HT-29 (cell line): ENCODE results near the gene TTLL6. TPM values are rescaled to one million over a fixed set of nuclear protein-coding genes. Genes with fewer than 3 reads are reported as not detected.

Source experiments
- DNase-seq: peaks from one replicate; pipeline ENCODE4 v3.0.0-alpha.2; 2015; ENCODE audit warnings: low spot score
- total RNA-seq: library from RNA; depleted of rRNA; stranded (reverse); fragments of >200 nt; shearing (Covaris generic); gene quantifications from 2 replicates; pipeline ENCODE4 v1.2.3, GENCODE V29; 2014

The TTLL6 gene
- total RNA-seq, 1 experiment from 2014 or later: 0.36 TPM

DNA sequence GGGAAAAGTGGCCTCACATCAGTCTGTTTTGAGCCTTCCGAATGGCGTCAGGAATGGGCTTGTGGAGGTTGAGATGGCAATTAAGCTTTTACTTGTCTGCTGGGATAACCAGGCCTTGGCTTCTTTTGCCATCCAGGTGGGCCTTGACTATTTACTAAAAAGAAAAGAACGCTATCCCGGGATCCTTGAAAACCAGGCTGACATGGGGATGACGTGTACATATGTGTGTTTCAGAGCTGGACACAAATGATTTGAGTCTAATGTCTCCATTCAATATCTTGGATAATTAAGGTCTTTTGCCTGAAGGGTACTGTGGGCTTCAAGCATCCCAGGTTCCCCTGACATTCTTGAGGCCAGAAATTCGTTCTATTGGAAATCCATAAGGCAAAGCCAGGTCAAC lies 55.9 kb downstream of the TTLL6 start:
- DNase-seq: no peak

DNA sequence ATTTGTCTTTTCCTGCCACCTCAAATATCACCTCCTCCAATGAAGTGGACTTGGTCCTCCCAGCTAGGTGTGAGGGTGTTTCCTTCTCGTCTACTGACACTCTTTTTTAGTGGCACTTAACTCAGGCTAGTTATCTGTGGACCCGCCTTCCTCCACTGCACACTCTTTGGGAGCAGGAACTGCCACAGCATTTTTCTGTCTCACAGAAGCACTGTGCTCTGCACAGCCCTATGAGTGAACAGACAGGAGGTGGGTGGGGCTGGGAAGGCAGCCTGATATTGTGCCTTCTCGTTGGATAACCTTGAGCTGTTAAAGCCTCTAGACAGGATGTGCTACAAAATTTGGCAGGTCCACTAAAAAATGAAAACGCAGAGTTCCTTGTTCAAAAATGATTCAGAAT lies 56.6 kb downstream of the TTLL6 start:
- DNase-seq: no peak

DNA sequence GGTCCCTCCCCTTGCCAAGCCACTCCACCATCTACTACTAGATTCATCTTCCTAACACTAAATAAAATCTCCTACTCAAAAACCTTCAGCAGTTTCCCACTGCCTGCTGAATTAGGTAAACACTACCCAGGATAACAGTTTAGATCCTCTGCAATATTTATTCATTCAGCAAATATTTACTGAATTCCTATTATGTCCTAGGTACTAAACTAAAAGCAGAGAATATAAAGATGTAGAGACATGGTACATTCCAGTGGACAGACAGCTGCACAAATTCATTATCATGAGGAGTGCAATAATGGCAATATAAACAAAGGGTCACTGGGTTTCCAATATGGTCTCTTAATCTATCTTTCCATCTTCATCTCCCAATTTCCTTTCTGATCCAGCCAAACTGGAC lies 57.7 kb downstream of the TTLL6 start:
- no peak for DNase-seq

DNA sequence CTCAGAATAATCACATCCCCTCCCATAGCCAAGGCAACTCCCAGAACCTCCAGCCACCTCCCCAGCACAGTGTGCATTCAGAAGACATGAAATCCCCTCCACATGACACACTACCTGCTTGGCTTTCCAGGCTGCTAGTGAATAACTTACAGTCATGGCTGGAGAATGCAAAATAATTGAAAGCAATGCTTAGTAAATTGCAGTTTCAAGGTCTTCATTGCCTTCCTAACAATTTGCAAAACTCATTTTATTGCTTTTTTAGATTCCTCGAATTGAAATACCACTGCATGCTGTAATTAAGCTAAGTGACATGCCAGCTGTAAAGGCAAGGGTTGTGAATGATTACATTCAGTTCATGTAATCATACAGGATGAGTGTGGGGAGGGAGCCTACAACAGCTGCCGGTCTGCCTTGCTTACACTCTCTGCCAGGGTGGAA lies 59.5 kb downstream of the TTLL6 start:
- no peak for DNase-seq

DNA sequence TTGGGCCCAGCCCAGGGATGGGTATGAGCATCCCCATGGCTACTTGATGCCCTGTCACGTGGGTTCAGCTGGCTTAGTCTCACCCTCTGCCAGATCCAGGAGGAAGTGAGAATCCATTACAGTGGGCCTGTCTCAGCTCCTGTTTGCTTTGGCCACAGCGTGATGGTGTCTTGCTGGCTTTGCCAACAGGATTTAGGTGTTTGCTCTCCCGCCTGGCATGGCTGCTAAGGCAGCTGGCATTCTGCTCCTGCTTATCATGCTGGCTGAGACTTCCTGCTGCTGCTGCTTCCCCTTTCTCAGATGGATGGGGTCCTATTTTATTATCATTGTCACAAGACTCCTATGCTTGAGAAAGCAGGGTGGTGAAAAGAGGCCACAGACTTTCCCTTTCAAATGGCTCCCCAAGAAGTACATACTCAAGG lies 60.2 kb downstream of the TTLL6 start:
- DNase-seq: no peak

DNA sequence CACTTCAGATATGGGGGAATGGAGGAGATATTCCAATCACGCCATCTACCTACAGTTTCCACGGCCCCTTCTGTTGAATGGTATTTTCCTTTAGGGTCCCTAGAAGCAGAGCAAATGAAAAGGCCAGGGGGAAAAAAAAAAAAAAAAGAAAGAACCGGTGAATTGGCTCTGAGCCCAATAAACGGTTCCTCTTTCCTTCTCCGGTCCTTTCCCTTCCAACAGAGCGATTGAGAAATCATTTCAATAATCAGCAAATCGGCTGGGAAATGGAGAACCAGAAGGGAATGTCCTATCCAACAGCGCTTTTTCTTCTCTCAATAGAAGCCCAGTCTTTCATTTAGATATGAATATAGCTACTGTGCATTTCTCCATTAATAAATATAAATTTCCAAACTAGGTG lies 61.7 kb downstream of the TTLL6 start:
- DNase-seq: no peak

DNA sequence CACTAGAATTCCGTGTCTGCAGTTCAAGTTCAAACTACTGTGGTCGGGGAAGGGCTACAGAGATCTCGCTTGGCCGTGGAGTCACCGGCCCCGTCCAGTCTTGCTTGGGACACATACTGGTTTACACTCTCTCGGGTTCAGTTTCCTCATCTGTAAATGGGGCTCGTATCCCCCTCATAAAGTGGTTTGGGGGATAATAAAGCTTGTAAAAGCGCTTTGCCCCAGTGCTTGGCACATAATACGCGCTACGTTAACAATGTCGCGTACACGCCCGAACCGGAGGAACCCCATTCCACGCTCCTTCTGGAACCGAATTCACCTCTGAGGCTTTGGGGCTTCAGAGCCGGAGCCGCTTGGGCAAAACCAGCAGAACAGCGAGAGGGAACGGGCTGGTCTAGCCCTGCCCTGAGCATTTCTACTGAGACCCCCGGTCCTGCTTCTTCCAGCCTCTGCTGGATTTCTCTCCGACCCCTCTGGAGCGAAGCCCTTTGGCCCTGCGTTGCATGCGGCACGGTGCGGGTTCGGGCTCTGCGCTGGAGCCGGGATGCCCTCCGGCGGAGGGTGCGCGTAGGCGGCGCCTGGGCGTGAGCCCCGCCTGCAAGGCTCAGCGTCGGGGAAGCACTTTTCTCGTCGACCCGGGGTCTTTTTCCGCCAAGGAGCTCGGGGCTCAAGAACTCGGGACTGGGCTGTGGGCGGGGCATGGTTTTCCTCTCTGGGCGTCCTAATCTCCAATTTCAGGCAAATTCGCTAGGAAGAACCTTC lies 62.3 kb downstream of the TTLL6 start:
- no peak for DNase-seq

DNA sequence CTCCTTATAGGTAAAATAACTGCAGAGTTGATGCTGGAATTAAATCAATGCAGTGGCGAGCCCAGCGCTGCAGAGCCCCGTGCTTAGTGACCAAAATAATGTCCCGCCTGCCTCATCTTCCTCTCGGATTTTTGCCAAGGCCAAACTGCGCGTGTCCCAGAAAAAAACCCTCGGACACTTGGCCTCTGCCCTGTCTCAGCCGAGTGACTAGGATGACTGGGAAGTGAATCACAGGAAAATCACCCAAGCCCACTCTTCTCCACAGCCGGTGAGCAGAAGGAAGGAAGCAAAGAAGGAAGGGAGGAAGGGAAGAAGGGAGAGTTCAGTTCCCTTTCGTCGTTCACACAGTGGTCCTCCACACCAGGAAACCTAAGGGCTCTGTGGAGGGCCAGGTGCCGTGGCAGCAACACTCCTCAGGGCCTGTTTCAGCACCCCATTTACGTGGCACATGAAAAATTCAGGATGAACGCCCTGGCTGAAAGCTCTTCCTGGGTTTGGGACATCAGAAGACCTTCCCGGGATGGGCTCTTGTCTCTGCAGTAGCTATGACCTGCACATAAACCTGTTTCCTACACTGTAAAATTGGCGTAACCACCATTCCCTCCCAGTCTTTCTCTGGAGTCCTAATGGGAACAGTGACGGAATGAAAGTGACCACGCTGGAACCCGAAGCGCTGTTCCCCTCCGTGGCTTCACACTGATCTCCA lies 63.1 kb downstream of the TTLL6 start:
- DNase-seq: no peak

DNA sequence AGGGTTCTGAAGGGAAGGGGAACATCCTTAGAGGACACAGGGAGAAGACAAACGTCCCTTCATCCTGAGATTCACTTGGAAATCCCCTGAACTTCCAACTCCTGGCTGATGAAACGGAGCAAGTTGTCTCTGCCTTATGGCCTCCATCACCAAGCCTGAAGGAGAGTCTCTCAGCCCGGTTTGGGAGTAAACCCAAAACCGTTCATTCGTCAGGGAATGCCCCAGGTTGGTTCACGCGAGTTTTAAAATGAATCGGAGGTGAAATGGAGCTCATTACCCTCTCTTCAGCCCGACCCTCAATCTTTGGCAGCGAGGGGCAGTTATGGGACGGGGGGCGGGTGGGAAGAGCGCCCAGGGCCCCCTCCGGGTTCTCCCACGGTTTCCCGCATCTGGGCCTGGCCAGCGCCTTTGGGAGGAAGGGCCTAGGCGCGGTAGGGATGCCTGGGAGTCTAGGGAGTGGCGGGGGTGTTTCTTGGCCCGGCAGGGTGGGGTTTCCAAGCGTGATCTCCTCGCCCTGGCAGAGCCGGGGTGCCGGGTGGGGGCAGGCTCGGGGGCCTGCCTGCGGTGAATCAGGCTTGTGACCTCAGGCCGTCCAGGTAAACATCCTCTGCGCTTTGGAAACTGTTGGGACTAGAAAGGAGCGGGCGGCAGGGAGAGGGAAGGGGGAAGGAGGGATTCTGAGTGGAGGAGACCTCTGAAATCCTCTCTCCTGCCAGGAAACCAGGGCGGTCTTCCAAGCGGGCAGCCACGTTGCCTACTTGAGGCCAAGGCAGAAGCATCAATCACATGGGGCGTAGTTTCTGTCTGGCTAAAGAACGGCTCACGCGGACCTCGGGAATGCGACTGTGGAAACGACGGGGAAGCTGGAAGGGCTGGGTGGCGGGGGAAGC lies 64.4 kb downstream of the TTLL6 start:
- DNase-seq: no peak

DNA sequence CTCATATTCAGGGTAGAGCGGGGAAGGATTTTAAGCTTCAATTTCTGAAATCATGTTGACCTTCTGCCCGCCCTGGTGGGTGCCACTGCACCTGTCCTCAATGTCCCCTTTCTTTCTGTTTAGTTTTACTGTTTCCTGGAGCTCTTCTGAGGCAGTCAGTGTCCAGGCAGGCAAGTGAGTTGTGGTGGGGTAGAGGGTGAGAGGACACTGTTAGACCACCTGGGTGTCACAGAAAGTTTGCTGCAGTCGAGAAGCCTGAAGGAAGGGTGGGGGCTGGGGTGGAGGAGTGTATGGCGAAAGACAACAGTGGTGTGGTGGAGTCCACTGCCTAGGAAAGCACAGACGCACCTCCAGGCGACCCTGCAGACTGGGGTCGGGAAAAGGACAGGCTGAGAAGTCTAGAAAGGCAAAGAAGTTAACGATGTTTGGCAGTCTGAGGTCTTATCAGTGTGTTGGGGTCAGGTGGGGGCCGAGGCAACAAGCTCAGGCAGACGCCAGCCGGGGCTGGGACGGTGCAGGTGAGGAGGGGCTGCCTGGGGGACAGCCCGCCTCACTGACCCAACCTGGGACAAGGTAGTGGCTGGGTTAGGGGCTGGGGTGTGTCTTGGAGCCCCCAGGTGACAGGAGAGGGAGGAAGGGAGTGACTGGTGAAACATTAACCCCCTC lies 65.2 kb downstream of the TTLL6 start:
- no peak for DNase-seq

DNA sequence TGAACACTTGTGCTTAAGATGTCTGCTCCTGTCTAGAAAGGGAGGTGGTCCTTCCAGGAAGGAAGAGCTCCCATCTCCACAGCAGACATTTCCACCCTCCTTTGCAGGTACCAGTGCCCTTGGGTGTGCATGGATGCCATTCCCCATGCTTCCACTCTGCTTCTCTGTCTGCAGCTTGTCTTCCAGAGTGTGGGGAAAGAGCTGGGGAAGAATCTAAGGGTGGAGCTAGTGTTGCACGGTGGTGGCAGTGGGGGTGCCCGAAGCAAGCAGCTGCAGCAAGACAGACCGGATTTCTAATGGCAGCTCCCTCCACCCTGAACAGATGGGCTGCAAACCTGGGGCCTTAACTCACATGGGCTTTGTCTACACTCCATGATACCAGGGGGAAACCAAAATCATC lies 65.9 kb downstream of the TTLL6 start:
- DNase-seq: peak; percentile 46

DNA sequence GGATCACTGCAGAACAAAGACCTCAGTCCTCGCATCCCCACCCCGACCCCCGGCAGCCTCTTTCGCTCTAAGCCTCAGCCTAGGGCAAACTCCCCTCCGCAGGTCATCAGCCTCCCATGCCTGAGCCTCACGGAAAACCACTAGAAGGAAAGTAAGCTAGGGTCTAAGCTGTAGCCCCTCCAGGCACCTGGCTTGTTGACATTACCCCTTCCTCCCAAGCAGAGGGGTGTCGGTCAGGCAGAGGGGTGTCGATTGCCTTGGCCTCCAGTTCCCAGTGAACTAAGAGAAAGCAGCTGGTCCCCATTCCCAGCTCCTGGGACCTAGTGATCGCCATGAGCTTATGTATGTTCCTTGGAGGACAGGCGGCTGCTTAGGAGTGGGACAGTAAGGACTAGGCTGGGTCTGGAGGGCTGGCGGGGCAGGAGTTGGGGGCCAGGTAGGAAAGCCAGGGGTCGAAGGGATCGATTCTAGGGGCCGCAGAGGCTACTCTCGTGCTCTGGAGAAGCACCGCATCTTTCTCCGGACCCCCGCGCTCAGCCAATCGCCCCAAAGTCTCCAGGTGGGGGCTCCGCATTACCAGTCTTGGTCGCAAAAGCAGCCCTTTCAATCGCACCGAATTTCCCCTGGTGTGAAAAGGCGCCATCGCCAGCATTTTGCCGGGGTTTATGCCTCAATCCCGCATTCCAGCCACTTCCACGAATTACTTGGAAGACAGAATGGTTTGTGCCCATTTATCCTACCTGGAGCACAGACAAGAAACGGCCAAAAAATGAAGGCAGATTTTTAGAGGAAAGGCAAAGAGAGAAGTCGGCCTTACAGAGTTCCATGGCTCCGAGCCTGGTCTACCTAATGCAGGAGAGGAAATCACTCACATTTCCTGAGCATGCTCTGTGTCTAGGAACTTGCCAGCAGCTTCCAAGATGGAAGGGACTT lies 67.1 kb downstream of the TTLL6 start:
- DNase-seq: no peak

DNA sequence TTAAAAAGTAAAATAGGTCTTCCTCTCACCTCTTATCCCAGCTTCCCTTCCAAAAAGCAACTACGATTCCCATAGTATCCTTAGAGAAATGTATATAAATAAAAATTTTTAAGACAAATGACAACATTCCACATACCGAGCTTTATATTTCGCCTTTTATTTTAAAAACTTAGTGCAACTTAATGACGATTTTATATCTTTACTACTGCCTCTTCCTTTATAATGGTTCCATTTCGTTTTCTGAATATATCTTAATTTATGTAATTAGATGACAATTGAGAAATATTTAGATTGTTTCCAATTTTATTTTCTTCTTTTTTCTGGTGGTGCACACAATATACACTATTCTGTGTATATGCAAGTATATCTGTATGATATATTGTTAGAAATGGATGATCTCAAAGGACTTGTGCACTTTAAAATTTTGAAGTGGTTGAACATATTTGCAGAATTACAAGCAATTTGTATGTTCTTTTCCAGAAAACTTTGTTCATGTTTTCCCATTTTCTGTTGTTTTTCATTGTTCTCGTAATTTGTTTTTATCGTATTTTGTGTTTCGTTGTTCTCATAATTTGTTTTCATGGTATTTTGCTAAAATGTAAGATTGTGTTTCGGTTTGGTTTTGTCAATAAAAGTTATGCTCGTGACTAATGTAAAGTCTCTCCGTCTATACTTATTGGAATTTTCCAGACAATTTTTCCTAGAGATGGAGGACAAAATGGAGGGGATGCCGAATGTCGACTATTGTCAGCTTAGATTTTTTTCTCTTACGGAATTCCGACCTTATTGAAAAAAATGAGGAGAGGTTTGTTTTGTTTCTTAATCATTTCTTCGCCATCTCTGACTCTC lies 68.1 kb downstream of the TTLL6 start:
- no peak for DNase-seq

DNA sequence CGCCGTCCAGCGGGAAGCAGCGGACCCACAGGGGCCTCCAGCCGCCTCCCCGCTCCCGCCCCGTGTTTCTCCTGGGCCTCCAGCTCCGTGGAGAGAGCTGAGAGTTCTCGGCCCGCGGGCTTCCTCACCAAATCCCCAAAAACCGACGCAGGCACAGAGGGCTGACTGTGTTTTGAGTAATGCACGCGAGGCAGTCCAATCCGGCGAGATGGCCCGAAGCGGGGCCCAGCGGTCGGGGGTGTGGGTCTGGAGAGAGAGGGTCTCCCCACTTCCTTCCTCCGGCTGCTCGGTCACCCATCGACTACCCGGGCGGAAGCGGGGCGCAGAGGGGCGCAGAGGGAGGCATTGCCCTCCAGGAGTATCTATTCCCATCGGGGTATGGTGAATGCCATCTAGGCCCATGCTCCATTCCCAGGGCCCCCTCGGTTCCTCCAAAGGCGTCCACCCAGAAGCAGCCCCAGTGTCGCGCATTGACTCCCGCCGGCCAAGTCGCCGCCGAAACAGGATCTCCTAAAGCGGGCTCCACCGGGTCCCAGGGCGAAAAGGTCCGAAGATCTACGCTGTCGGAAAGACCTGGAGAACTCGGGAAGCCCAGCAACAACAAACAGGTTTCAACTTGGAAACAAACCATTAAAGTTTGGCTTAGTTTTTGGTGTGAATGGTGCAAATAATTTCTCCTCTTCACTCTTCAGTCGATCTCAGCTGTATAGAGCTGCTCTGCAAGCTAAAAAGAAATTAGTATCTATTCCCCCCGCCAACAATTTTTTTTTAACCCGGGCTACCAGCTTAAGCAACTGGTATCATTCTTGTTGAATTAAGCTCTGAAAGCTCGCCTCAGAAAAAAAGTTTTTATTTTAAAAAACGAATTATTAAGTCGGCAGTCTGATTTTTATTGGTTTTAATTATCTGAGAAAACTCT lies 69.3 kb downstream of the TTLL6 start:
- DNase-seq: no peak

DNA sequence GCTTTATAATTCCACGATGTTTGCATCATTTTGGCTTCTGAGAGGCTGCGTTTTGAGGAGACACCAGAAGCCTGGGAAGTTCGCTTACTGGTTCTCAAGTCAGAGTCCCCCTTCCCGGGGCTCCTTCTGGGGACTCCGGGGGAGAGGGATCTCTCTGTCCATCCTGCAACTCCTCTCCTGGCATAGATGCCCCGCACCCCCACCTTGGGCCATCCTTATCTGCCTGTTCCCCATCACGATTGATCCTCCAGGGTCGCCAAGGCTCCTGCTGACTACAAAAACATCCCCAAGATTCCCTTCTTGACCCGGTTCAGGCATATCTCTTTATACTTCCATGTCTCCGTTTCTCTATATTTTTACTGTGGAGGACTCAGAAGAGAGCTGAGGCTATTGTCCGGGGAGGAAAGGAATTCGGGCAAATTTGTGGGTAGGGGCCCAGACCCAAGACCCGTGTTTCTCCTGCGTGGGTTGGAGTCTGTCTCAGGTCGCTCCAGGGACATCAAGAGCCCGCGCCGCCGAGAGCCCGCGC lies 70.0 kb downstream of the TTLL6 start:
- DNase-seq: no peak

DNA sequence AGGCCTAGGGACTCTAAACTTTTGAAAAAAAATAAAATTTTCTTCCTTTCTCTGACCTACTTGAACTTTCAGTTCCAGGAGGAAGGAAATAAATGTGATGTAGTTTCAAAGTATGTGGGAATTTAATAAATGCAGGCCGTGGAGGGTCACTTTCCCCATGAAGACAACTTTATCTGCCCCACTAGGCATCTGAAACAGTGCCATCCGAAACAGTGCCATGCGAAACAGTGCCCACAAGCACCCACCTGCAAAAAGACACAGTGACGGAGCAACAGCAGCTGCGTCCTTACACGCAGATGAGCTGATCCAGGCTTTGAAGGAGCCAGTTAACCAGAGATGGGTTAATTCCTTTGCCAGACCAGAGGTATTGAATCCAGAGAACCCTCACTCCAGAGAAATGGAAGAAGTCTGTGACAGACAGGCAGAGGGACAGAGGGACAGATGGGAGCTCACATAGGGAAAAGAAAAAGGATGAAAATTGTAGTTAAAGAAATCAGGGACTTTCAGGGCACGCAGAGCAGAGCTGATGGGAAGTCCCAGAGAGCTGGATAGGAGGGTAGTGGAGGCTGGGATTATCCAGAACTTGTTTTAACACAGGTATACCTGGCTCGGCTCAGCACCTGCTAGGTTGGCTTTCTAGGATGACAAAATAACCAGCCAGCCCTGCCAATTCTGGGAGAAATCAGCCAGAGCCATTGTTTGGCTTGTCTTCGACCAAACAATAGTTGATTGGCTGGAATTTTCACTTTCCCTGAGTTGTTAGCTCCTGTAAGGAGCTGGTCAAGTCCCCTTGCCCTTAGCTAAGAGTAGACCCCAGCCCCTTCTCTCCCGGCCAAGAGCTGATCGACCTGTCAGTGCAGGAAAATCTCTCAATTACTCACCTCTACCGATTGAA lies 71.4 kb downstream of the TTLL6 start:
- DNase-seq: no peak

DNA sequence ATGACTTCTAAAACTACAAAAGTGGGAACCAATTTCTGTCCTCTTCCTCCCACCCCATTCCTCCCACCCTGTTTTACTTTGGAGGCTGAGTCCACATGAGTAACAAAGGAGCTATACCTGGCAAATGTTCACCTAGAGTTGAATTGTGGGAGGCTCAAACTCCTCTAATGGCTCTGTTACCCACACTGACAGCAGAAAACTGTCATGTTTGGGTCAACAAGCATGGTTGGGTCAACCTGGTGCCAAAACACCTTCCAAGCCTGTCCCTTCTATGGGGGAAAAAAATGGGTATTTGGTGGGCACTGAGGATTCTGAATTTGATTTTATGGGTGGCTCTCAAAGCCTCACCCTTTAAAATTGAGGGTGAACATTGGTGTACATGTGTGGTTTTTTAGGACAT lies 76.5 kb downstream of the TTLL6 start:
- no peak for DNase-seq
